ENCODE results near the gene NRG4. TPM values are rescaled to one million over a fixed set of nuclear protein-coding genes. Genes with fewer than 3 reads are reported as not detected.
A peak's percentile ranks its signal among the peaks of the same experiment; 100 is the strongest.

Gene NRG4
- total RNA-seq, 1 donor from 2014 or later = not detected

DNA sequence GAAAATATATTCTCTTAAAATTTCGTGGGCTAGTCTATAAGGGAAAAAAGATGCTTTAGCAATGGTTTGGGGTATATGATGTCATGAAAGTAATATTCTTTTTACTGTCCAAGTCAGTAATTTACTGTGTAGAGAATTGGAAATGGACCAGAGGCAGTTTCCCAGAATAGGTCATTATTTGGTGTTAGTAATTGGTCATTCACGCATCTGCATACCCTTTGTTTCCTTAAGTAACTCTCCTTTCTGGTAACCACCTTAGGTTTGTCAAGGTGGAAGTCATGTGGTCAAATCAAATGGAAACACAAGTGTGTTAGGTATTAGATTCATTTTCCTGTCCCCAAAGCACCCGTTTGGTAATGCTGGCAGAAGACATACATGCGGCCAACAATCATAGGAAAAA, 84.6 kb downstream of the NRG4 start:
- H3K4me3 ChIP-seq (ENCODE audit: low read depth, low read length) = no peak overlapping the region
- TF ChIP-seq, protein P1, sequence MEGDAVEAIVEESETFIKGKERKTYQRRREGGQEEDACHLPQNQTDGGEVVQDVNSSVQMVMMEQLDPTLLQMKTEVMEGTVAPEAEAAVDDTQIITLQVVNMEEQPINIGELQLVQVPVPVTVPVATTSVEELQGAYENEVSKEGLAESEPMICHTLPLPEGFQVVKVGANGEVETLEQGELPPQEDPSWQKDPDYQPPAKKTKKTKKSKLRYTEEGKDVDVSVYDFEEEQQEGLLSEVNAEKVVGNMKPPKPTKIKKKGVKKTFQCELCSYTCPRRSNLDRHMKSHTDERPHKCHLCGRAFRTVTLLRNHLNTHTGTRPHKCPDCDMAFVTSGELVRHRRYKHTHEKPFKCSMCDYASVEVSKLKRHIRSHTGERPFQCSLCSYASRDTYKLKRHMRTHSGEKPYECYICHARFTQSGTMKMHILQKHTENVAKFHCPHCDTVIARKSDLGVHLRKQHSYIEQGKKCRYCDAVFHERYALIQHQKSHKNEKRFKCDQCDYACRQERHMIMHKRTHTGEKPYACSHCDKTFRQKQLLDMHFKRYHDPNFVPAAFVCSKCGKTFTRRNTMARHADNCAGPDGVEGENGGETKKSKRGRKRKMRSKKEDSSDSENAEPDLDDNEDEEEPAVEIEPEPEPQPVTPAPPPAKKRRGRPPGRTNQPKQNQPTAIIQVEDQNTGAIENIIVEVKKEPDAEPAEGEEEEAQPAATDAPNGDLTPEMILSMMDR (IDR thresholded peaks at IDR 0.05; ENCODE audit: insufficient read depth, low read length, severe bottlenecking) = no peak
- H3K36me3 ChIP-seq (ENCODE audit: control insufficient read depth, insufficient read depth, low read length) = peaks cover 11% of the 10 kb centered on the region
- no peak for FAIRE-seq
- DNase-seq (ENCODE audit: low read depth) = no peak
- no peaks in the 10 kb centered on the region for H3K27me3 ChIP-seq (ENCODE audit: control insufficient read depth, insufficient read depth, low read length)

DNA sequence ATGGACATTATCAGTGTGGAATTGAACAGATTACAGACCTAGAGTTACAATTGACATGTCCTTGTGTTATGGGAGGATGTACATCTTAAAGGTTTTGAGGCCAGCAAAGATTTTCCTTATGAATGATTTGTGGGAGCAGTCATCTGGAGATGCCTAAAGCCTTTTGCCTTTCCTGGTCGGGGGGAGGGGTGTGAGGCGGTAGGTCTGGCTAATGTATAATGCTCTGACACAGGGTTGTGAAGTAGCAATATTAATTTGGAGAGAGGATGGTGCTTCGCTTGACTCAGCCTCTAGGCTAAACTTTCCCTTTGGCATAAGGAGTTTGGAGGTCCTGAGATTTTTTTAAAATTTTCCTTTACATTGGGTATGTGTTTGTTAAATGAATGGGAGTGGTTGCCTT, 85.3 kb downstream of the NRG4 start:
- DNase-seq (ENCODE audit: low read depth) (no peak), FAIRE-seq (no peak)
- TF ChIP-seq, protein P1 (IDR thresholded peaks at IDR 0.05; ENCODE audit: insufficient read depth, low read length, severe bottlenecking) = no peak
- Histone ChIP-seq H3K4me3 (ENCODE audit: low read depth, low read length) (no peak overlapping the region), H3K36me3 (ENCODE audit: control insufficient read depth, insufficient read depth, low read length) (peaks cover 11% of the 10 kb centered on the region), H3K27me3 (ENCODE audit: control insufficient read depth, insufficient read depth, low read length) (no peaks in the 10 kb centered on the region)

DNA sequence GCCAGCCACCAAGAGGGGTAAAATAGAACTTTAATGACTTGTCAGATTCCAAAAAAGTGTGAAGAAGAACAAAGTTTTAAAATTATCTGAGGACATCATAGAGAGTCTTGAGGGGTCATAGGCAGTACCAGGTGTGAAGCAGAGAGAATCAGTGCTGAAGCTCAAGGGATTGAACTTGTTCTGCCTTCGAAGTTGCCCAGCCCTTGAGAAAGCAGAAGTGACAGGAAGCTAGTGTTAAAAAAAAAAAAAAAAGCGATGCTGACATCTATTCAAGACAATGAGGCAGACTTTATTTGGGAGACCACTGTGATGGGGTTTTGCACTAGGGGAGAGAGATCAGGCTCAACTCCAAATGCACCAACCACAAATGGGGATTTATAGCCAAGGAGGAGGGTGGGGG, 86.8 kb downstream of the NRG4 start:
- FAIRE-seq (no peak), DNase-seq (ENCODE audit: low read depth) (no peak)
- Histone ChIP-seq H3K36me3 (ENCODE audit: control insufficient read depth, insufficient read depth, low read length) (peaks cover 7% of the 10 kb centered on the region), H3K27me3 (ENCODE audit: control insufficient read depth, insufficient read depth, low read length) (no peaks in the 10 kb centered on the region), H3K4me3 (ENCODE audit: low read depth, low read length) (no peak overlapping the region)
- TF ChIP-seq, protein P1 (IDR thresholded peaks at IDR 0.05; ENCODE audit: insufficient read depth, low read length, severe bottlenecking) = no peak

DNA sequence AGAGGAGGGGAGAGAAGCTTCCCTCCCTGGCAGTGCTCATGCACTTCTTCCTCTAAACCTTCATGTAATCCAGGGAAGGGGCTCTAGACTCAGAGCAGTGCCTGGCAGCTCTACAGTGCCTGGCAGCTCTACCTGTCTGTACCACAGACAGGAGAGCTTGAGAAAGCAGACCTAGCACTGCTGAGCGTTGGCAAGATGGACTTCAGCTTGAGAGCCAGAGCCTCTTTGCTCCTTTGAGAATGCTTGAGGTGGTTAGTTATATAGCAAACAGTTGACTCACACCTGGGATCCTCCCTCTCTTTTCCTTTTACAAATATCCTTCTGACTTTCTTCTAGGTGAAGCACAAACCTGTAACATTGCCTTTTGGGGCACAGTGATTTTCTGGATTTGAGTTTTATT, 87.6 kb downstream of the NRG4 start:
- H3K27me3 ChIP-seq (ENCODE audit: control insufficient read depth, insufficient read depth, low read length) = no peaks in the 10 kb centered on the region
- DNase-seq (ENCODE audit: low read depth) (peak; percentile 71), FAIRE-seq (no peak)
- TF ChIP-seq, protein P1 (IDR thresholded peaks at IDR 0.05; ENCODE audit: insufficient read depth, low read length, severe bottlenecking) = no peak
- H3K36me3 ChIP-seq (ENCODE audit: control insufficient read depth, insufficient read depth, low read length) = peaks cover 4% of the 10 kb centered on the region
- H3K4me3 ChIP-seq (ENCODE audit: low read depth, low read length) = no peak overlapping the region

DNA sequence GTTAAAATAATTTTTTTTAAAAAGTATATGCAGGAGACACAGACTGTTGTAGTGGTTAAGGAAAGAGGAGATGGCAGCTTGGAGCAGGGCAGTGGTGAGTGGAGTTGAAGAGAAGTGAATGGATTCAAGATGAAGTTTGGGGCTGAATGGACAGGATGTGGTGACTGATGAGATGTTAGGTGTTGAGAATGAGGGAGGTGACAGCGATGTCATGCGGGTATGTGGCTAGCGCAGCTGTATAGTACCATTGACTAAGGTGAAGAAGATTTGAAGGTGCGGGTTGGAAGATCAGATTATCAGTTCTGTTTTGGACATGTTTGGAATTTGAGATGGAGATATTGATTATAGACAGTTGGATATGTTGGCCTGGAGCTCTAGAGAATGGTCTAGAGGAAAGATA, 88.5 kb downstream of the NRG4 start:
- TF ChIP-seq, protein P1 (IDR thresholded peaks at IDR 0.05; ENCODE audit: insufficient read depth, low read length, severe bottlenecking) = no peak
- FAIRE-seq (no peak), DNase-seq (ENCODE audit: low read depth) (no peak)
- Histone ChIP-seq H3K36me3 (ENCODE audit: control insufficient read depth, insufficient read depth, low read length) (peaks cover 7% of the 10 kb centered on the region), H3K27me3 (ENCODE audit: control insufficient read depth, insufficient read depth, low read length) (no peaks in the 10 kb centered on the region), H3K4me3 (ENCODE audit: low read depth, low read length) (no peak overlapping the region)
